IPS-18a (cell line): ENCODE data around the gene VARS1.

ENCODE experiments used
- H3K27ac ChIP-seq: one replicate; pipeline ENCODE4 v1.5.1; 2013; ENCODE audit warnings: low read length
- H3K27me3 ChIP-seq: one replicate; pipeline ENCODE4 v1.6.1; 2013; ENCODE audit warnings: mild to moderate bottlenecking, low read length; ENCODE audit not compliant: control insufficient read depth, insufficient read depth
- H3K36me3 ChIP-seq: one replicate; pipeline ENCODE4 v1.6.1; 2013; ENCODE audit warnings: low read depth, low read length; ENCODE audit not compliant: control insufficient read depth
- H3K4me1 ChIP-seq: one replicate; pipeline ENCODE4 v1.6.1; 2013; ENCODE audit warnings: low read depth, low read length; ENCODE audit not compliant: control insufficient read depth
- H3K4me3 ChIP-seq: one replicate; pipeline ENCODE4 v1.5.1; 2013; ENCODE audit warnings: low read length
- H3K9ac ChIP-seq: one replicate; pipeline ENCODE4 v1.6.1; 2013; ENCODE audit warnings: mild to moderate bottlenecking, low read length, moderate library complexity
- H3K9me3 ChIP-seq: one replicate; pipeline ENCODE4 v1.6.1; 2013; ENCODE audit warnings: low read depth, low read length; ENCODE audit not compliant: control insufficient read depth

VARS1 gene

DNA sequence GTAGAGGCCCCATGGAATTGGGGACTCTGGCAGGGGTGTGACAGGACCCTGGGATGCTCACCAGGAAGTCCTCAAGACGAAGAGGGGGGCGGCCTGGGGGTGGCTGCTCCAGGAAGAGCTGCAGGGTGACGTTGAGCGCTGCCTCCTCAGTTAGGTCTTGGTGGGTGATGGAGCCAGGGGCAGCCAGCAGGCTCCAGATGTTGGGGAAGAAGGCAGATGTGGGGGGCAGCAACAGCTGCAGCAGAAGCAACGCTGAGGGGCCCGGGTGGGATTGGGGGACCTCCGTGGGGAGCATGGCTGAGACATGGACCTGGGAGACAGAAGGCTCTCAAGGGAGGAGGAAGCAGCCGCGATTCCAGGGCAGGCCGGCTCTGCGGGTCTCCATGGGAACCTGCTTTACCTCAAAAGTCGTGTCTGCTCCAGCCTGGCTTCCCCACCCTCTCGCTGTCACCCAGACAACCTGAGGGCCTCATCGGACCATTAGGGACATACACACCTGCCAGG, 19.0 kb downstream of the VARS1 start:
- Histone ChIP-seq H3K27ac (no peak overlapping the region), H3K9ac (no peak overlapping the region), H3K4me1 (no peaks in the 10 kb centered on the region)

DNA sequence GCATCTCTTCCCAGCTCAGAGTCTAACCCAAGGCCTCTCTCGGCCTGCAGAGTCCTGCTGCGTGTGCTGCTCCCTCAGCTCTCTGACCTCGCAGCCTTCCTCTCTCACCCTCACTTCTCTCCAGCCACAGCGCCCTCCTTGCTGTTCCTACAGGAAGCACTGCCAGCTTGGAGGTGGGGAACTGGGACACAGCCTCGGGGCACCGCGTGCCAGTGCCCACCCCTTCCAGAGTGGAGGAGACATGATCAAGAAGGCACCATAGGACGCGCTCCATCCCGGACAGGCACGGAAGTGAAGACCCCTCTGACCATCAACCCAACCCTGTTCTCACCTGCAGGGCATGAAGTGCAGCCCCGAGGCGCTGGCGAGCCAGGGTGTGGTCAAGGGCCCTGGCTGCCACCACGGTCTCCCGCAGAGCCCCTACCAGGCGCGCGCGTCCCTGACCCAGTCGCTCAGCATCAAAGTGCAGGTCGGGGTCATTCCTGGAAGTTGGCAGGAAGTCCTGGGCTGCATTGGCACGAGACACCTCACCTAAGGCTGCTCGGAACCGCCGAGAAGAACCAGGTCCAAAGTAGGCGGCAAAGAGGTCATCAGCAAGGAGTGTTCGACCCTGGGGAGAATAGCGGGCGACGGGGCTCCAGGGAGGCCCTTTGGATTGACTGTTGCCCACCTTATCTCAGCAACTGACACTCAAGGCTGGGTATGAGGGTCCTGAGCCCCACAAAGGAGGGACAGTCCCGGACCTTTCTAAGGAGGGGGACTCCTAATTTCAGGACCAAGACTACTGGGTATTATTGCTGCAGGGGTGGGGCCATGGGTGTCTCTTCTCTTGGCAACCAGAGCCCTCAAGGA, 19.7 kb downstream of the VARS1 start:
- H3K36me3 ChIP-seq, result peaks cover 32% of the 10 kb centered on the region
- no peak overlapping the region for H3K4me3 ChIP-seq
- H3K9ac ChIP-seq, result no peak overlapping the region
- H3K9me3 ChIP-seq, result no peaks in the 10 kb centered on the region
- H3K27me3 ChIP-seq, result no peaks in the 10 kb centered on the region
- H3K27ac ChIP-seq, result no peak overlapping the region
- no peaks in the 10 kb centered on the region for H3K4me1 ChIP-seq

More for the DNA sequence above, 19.0 kb downstream of the VARS1 start:
- H3K4me3 ChIP-seq, result no peak overlapping the region
- no peaks in the 10 kb centered on the region for H3K27me3 ChIP-seq
- no peaks in the 10 kb centered on the region for H3K9me3 ChIP-seq
- H3K36me3 ChIP-seq, result peaks cover 34% of the 10 kb centered on the region

DNA sequence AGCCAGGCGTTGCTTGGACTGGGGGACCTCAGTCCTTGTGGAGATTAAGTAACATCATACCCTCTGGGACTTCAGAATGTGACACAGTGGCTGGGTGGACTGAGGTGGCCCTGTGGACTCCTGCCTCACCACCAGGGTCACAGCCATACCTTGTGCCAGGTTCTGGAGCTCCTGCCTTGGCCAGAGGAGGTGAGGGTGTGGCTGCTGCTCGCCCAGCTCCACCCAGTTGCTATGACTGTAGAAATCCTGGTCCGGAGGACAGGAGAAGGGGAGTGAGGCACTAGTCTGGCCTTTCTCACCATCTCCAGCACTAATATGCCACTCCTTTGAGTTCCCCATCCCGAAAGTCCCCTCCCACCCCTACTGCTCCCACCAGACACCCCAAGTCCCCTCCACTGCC, 20.4 kb downstream of the VARS1 start:
- H3K4me3 ChIP-seq, result no peak overlapping the region
- H3K36me3 ChIP-seq, result peaks cover 25% of the 10 kb centered on the region
- H3K4me1 ChIP-seq, result no peaks in the 10 kb centered on the region
- H3K27ac ChIP-seq, result no peak overlapping the region
- H3K9me3 ChIP-seq, result no peaks in the 10 kb centered on the region
- no peak overlapping the region for H3K9ac ChIP-seq
- no peaks in the 10 kb centered on the region for H3K27me3 ChIP-seq

DNA sequence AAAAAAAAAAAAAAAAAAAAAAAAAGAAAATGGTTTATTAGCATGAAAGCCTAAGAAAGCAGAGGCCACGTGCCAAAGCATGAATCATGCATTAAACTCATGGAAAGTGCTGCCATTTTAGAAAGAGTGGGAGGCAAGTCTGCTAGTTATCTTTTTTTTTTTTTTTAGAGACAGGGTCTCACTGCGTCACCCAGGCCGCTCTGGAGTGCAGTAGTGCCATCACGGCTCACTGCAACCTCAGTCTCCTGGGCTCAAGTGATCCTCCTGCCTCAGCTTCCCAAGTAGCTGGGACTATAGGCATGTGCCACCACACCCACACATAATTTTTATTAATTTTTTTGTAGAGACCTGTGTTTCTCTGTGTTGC, 23.6 kb downstream of the VARS1 start:
- Histone ChIP-seq H3K4me1 (no peaks in the 10 kb centered on the region), H3K27me3 (no peaks in the 10 kb centered on the region), H3K27ac (no peak overlapping the region), H3K9me3 (no peaks in the 10 kb centered on the region), H3K9ac (no peak overlapping the region), H3K36me3 (no peaks in the 10 kb centered on the region), H3K4me3 (no peak overlapping the region)

DNA sequence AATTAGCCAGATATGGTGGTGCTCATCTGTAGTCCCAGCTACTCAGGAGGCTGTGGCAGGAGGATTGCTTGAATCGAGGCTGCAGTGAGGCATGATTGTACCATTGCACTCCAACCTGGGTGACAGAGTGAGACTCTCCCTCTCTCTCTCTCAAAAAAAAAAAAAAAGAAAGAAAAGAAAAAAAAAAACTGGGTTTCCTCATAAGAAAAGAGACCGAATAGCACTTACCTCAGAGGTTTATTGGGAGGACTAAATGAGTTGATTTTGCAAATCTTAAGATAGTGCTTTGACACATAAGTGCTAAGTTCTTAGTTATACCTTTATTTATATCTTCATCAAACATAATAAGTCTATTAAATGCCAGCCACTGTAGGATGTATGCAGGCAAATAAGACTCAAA, 24.7 kb downstream of the VARS1 start:
- Histone ChIP-seq H3K27ac (no peak overlapping the region), H3K9ac (no peak overlapping the region), H3K9me3 (no peaks in the 10 kb centered on the region), H3K36me3 (no peaks in the 10 kb centered on the region), H3K27me3 (no peaks in the 10 kb centered on the region), H3K4me1 (no peaks in the 10 kb centered on the region), H3K4me3 (no peak overlapping the region)

DNA sequence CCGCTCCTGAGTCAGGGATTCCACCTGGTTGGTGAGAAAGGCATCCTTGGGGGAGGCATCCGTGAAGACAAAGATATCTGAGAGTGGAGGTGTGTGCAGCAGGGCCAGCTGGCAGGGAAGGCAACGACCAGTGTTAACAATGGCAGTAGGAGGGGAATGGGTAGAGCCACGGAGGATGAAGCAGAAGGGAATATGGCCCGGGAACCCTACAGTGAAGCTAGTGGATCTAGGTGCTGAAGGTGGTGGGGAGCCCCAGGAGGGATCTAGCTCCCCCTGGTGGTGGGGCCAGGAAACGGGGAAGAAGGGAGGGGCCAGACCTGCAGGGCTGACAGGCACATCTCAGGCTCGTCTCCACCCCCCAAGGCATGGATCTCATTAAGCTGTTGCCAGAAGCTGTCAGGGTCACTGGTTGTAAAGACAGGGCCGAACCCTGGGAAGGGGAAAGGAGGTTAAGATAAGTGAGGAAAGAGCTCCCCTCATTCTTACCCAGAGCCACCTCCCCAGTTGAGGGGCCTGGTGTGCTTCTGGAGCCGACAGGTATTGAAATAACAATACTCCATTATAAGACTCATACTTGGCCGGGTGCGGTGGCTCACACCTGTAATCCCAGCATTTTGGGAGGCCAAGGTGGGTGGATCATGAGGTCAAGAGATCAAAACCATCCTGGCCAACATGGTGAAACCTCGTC, 25.7 kb downstream of the VARS1 start:
- Histone ChIP-seq H3K9ac (no peak overlapping the region), H3K4me1 (no peaks in the 10 kb centered on the region), H3K9me3 (no peaks in the 10 kb centered on the region), H3K36me3 (no peaks in the 10 kb centered on the region), H3K4me3 (no peak overlapping the region), H3K27me3 (no peaks in the 10 kb centered on the region), H3K27ac (no peak overlapping the region)

DNA sequence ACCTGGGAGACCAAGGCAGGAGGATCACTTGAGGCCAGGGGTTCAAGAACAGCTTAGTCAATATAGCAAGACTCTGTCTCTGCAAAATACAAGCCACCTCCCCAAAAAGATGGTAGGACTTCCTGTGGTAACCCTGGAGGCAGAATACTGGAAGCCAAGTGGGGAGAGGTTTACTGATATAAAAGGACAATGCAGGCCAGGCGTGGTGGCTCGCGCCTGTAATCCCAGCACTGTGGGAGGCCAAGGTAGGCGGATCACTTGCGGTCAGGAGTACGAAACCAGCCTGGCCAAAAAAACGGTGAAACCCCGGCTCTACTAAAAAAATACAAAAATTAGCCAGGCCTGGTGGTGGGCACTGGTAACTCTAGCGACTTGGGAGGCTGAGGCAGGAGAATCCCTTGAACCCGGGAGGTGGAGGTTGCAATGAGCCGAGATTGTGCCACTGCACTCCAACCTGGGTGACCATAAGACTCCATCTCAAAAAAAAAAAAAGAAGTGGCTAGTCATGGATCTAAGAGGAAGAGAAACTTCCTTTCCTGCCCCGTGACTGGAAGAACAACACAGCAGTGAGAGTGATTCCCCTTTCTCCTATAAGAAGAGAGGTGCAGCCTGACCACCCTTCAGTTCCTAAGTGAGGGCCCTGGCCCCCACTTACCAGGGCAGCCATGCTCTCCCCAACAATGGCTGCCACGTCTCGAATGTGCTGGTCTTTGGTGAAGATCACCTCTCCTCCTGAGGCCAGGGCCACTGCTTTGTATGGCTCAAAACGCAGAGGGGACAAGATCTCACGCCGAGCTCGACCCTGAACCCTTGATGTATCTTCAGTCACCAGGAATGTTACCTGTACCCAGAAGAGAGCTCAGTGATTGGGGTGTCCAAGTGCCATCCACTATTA, 26.9 kb downstream of the VARS1 start:
- H3K27ac ChIP-seq, result no peak overlapping the region
- H3K4me1 ChIP-seq, result peaks cover 3% of the 10 kb centered on the region
- no peak overlapping the region for H3K9ac ChIP-seq
- no peaks in the 10 kb centered on the region for H3K36me3 ChIP-seq
- H3K27me3 ChIP-seq, result no peaks in the 10 kb centered on the region
- H3K9me3 ChIP-seq, result no peaks in the 10 kb centered on the region
- no peak overlapping the region for H3K4me3 ChIP-seq

DNA sequence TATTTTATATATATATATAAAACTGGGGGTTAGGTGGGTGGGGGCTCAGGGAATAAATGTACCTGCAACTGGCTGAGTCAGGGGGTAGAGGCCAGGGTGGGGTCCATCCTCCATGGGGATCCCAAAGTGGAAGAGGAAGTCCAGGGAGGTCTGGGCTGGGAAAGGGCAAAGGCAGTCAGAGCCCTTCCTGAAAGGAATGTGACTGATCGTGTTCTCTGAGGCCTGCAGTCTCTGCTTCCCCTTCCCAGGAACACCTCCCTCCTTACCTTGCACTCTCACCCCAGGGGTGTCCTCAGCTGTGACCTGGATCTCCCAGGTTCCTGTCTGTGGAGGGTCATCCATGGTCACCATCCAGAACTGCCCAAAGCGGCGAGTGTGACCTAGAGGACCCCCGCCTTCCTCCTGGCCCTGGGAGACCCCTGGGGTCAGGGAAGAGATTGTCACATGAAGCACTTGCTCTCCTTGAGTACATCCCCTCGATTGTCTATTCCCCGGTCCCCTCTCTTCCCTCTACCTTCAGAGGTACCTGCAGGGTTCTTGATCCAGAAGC, 28.4 kb downstream of the VARS1 start:
- Histone ChIP-seq H3K36me3 (no peaks in the 10 kb centered on the region), H3K9me3 (no peaks in the 10 kb centered on the region), H3K9ac (no peak overlapping the region)

DNA sequence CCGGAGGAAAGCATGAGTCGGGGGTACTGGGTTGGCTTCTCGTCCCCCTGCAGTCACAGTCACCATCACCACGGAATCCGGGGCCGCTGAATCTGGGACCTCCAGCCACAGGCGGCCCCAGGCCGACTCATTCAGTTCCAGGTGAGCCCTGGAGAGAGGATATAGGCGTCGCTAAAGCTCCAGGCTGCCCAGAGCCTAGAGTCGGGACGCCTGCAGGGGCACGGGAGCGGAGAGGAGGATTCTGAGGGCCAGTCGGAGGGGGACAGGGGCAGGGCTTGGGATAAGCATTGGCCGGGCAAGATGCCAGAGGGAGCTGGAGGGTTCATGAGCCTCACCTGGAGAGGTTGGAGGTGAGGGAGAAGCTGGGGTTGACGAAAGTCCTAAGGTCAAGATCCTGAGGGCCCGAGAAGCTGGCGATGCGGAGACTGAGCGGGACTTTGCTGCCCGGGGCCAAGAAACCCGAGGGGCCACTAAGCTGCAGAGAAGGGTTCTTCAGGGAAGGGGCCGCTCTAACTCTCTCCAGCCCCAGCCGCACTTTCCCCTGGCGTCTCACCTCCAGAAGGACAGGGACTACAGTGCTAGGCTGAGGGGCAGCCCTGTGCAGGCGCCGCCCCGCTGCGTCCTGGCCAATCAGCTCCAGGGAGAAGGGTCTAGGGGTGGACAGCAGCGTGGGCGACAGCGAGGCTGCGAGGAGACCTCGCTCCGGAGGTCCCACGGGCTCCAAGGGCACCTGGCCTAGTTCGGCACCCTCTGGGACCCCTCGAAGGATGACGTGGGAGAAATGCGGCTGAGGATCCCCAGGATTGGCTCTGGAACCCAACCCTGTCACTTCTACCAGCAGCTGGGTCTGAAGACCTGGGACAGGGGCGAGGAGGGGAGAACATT, 29.4 kb downstream of the VARS1 start:
- peak overlapping the region; percentile 32 for H3K4me3 ChIP-seq
- no peaks in the 10 kb centered on the region for H3K27me3 ChIP-seq
- no peak overlapping the region for H3K27ac ChIP-seq
- H3K9ac ChIP-seq, result no peak overlapping the region
- peaks cover 7% of the 10 kb centered on the region for H3K4me1 ChIP-seq
- H3K36me3 ChIP-seq, result peaks cover 3% of the 10 kb centered on the region
- no peaks in the 10 kb centered on the region for H3K9me3 ChIP-seq

More for the DNA sequence above, 28.4 kb downstream of the VARS1 start:
- Histone ChIP-seq H3K4me3 (no peak overlapping the region), H3K4me1 (peaks cover 7% of the 10 kb centered on the region), H3K27me3 (no peaks in the 10 kb centered on the region), H3K27ac (no peak overlapping the region)

DNA sequence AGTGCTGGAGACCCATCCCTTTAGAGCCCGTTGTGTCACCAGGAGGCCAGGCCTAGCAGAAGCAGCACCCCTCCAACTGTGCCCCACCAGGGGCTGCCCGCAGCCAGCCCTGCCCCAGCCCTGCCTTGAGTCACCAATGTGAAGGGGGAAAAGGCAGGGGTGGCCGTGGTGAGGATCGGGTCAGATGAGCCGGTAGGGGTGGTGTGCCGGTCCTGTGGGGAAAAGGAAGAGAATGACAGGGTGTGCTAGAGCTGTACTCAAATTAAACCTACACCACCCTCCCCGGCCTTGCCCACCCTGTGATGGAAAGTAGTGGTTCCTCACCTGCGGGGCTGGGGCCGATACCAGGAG, 30.0 kb downstream of the VARS1 start:
- peaks cover 7% of the 10 kb centered on the region for H3K4me1 ChIP-seq
- no peak overlapping the region for H3K9ac ChIP-seq
- H3K4me3 ChIP-seq, result no peak overlapping the region
- peaks cover 3% of the 10 kb centered on the region for H3K36me3 ChIP-seq
- H3K27ac ChIP-seq, result no peak overlapping the region
- no peaks in the 10 kb centered on the region for H3K9me3 ChIP-seq
- H3K27me3 ChIP-seq, result no peaks in the 10 kb centered on the region
